Pericardium fibroblast (primary cell): Measurements from ENCODE around the gene SUPT16H. TPM values are rescaled to one million over a fixed set of nuclear protein-coding genes. Genes with fewer than 3 reads are reported as not detected.

Experiments
- total RNA-seq: library from RNA; depleted of rRNA; stranded (reverse); fragments of >200 nt; gene quantifications from 2 replicates; pipeline ENCODE4 v1.2.3, GENCODE V29; 2015

Gene SUPT16H
- total RNA-seq = 34.2 and 51.9 TPM in 2 replicates

GRCh38 chr14:21383848-21384493 lies at the start of gene SUPT16H:
SUPT16H (minus strand) TSS chr14:21384019; CDS start chr14:21383927, 92 bp downstream.

Other genes starting within 250 kb of the SUPT16H start
- gene OR5AU1, start 228.0 kb downstream of the SUPT16H start, total RNA-seq = not detected in 2 replicates
- gene HNRNPC, start 114.6 kb downstream of the SUPT16H start, total RNA-seq = 411 and 489 TPM in 2 replicates
- 0.12 and 0.17 TPM in 2 replicates for gene RPGRIP1, start 103.9 kb downstream of the SUPT16H start, total RNA-seq
- gene CHD8, start 72.1 kb upstream of the SUPT16H start, total RNA-seq = 31.0 and 38.1 TPM in 2 replicates
- gene RAB2B, start 92.9 kb upstream of the SUPT16H start, total RNA-seq = 16.3 and 21.4 TPM in 2 replicates
- 25.4 and 35.8 TPM in 2 replicates for gene TOX4, start 93.2 kb upstream of the SUPT16H start, total RNA-seq
- 24.4 and 24.5 TPM in 2 replicates for gene METTL3, start 127.3 kb upstream of the SUPT16H start, total RNA-seq
- gene SALL2, start 142.3 kb upstream of the SUPT16H start, total RNA-seq = 6.9 and 8.5 TPM in 2 replicates
- not detected in 2 replicates for gene OR10G3, start 196.1 kb upstream of the SUPT16H start, total RNA-seq